ENCODE results near the gene NUP43. TPM values are rescaled to one million over a fixed set of nuclear protein-coding genes. Genes with fewer than 3 reads are reported as not detected.

NUP43 gene
- total RNA-seq, 3 donors from 2014 or later (not counting 1 experiment from before 2014, with no cell fraction given) = 20.8 to 33.4 (median 23.5) TPM

- no peak for TF ChIP-seq CTCF (IDR thresholded peaks at IDR 0.05)
- no peak overlapping the region for H3K27ac ChIP-seq (ENCODE audit: low read length)
- H3K4me3 ChIP-seq (ENCODE audit: low read length) = no peak overlapping the region
- no peaks in the 10 kb centered on the region for H3K9me3 Mint-ChIP-seq
- intact Hi-C loops (cut with micrococcal nuclease) = no loop called here
- no peaks in the 10 kb centered on the region for H3K27me3 ChIP-seq (ENCODE audit: control insufficient read depth, insufficient read depth, low read length)
- no peak for ATAC-seq
- H3K36me3 ChIP-seq (ENCODE audit: control insufficient read depth, insufficient read depth, low read length) = peaks cover 24% of the 10 kb centered on the region
- no peaks in the 10 kb centered on the region for H3K27me3 Mint-ChIP-seq (ENCODE audit: low read depth in 2 of 2)
- H3K4me1 Mint-ChIP-seq = peaks cover 18 to 23% of the 10 kb centered on the region in 2 donors
- H3K27ac Mint-ChIP-seq = no peak overlapping the region
- H3K4me1 ChIP-seq (ENCODE audit: control insufficient read depth, insufficient read depth, low read length) = no peaks in the 10 kb centered on the region
- no peak for DNase-seq
- no peaks in the 10 kb centered on the region for H3K9me3 ChIP-seq (ENCODE audit: control insufficient read depth, insufficient read depth, low read length)
- no peaks in the 10 kb centered on the region for H3K36me3 Mint-ChIP-seq
- no peak overlapping the region for H3K4me3 Mint-ChIP-seq
- 96% methylated on average over 1 of the region's 2 CpGs for WGBS (ENCODE audit: insufficient coverage)
These were observed 48.2 kb downstream of the NUP43 start for GRCh38 chr6:149698175-149698574.

- H3K27me3 ChIP-seq (ENCODE audit: control insufficient read depth, insufficient read depth, low read length) = no peaks in the 10 kb centered on the region
- intact Hi-C loops (cut with micrococcal nuclease) = no loop called here
- no peaks in the 10 kb centered on the region for H3K9me3 Mint-ChIP-seq
- H3K36me3 Mint-ChIP-seq = no peaks in the 10 kb centered on the region
- H3K27me3 Mint-ChIP-seq (ENCODE audit: low read depth in 2 of 2) = no peaks in the 10 kb centered on the region
- peak overlapping the region; percentile 43 to 56 for H3K27ac Mint-ChIP-seq
- peaks cover 18 to 25% of the 10 kb centered on the region in 2 donors for H3K4me1 Mint-ChIP-seq
- H3K27ac ChIP-seq (ENCODE audit: low read length) = no peak overlapping the region
- WGBS (ENCODE audit: insufficient coverage) = 86% methylated on average over 1 of the region's 1 CpG
- ATAC-seq (no peak), DNase-seq (no peak)
- peaks cover 33% of the 10 kb centered on the region for H3K36me3 ChIP-seq (ENCODE audit: control insufficient read depth, insufficient read depth, low read length)
- H3K4me3 Mint-ChIP-seq = no peak overlapping the region
- TF ChIP-seq CTCF (IDR thresholded peaks at IDR 0.05) = no peak
- no peak overlapping the region for H3K4me3 ChIP-seq (ENCODE audit: low read length)
- H3K4me1 ChIP-seq (ENCODE audit: control insufficient read depth, insufficient read depth, low read length) = no peaks in the 10 kb centered on the region
- no peaks in the 10 kb centered on the region for H3K9me3 ChIP-seq (ENCODE audit: control insufficient read depth, insufficient read depth, low read length)
These were observed 49.4 kb downstream of the NUP43 start for GRCh38 chr6:149696901-149697300.

- no peak overlapping the region for H3K27ac ChIP-seq (ENCODE audit: low read length)
- H3K4me1 ChIP-seq (ENCODE audit: control insufficient read depth, insufficient read depth, low read length) = no peaks in the 10 kb centered on the region
- TF ChIP-seq CTCF (IDR thresholded peaks at IDR 0.05) = no peak
- 100% methylated on average over 2 of the region's 2 CpGs for WGBS (ENCODE audit: insufficient coverage)
- no peak for DNase-seq
- no peaks in the 10 kb centered on the region for H3K9me3 ChIP-seq (ENCODE audit: control insufficient read depth, insufficient read depth, low read length)
- no peaks in the 10 kb centered on the region for H3K9me3 Mint-ChIP-seq
- H3K27me3 ChIP-seq (ENCODE audit: control insufficient read depth, insufficient read depth, low read length) = no peaks in the 10 kb centered on the region
- no peak for ATAC-seq
- H3K4me3 Mint-ChIP-seq = no peak overlapping the region
- intact Hi-C loops (cut with micrococcal nuclease) = no loop called here
- H3K4me1 Mint-ChIP-seq = peaks cover 17 to 18% of the 10 kb centered on the region in 2 donors
- H3K27me3 Mint-ChIP-seq (ENCODE audit: low read depth in 2 of 2) = no peaks in the 10 kb centered on the region
- peaks cover 28% of the 10 kb centered on the region for H3K36me3 ChIP-seq (ENCODE audit: control insufficient read depth, insufficient read depth, low read length)
- no peak overlapping the region for H3K4me3 ChIP-seq (ENCODE audit: low read length)
- no peak overlapping the region for H3K27ac Mint-ChIP-seq
- no peaks in the 10 kb centered on the region for H3K36me3 Mint-ChIP-seq
These were observed 51.4 kb downstream of the NUP43 start for GRCh38 chr6:149694921-149695320.

GRCh38 chr6:149691201-149691600, 55.1 kb downstream of the NUP43 start:
- DNase-seq = no peak
- no peak overlapping the region for H3K27ac ChIP-seq (ENCODE audit: low read length)
- WGBS (ENCODE audit: insufficient coverage) = 96% methylated on average over 2 of the region's 2 CpGs

More at GRCh38 chr6:149691201-149691600, 55.1 kb downstream of the NUP43 start:
- H3K4me1 Mint-ChIP-seq = peaks cover 17 to 28% of the 10 kb centered on the region in 2 donors
- Histone ChIP-seq H3K4me3 (ENCODE audit: low read length) (no peak overlapping the region), H3K27me3 (ENCODE audit: control insufficient read depth, insufficient read depth, low read length) (no peaks in the 10 kb centered on the region), H3K36me3 (ENCODE audit: control insufficient read depth, insufficient read depth, low read length) (peaks cover 35% of the 10 kb centered on the region), H3K9me3 (ENCODE audit: control insufficient read depth, insufficient read depth, low read length) (no peaks in the 10 kb centered on the region), H3K4me1 (ENCODE audit: control insufficient read depth, insufficient read depth, low read length) (no peaks in the 10 kb centered on the region)
- no peaks in the 10 kb centered on the region for H3K9me3 Mint-ChIP-seq
- no peak for TF ChIP-seq CTCF (IDR thresholded peaks at IDR 0.05)
- no peak for ATAC-seq
- no peaks in the 10 kb centered on the region for H3K27me3 Mint-ChIP-seq (ENCODE audit: low read depth in 2 of 2)
- H3K27ac Mint-ChIP-seq = peak overlapping the region in 1 of 2 donors; percentile 5
- H3K36me3 Mint-ChIP-seq = no peaks in the 10 kb centered on the region
- no peak overlapping the region for H3K4me3 Mint-ChIP-seq
- intact Hi-C loops (cut with micrococcal nuclease) = no loop called here
